NCI-H2196 (cell line): ENCODE results near the gene ABHD16A.
A peak's percentile ranks its signal among the peaks of the same experiment; 100 is the strongest.

ENCODE experiments used
- DNase-seq: peaks from one replicate; lab custom pipeline; 2025; ENCODE audit not compliant: unreplicated experiment; lab: John Stamatoyannopoulos, UW

Gene ABHD16A

DNA sequence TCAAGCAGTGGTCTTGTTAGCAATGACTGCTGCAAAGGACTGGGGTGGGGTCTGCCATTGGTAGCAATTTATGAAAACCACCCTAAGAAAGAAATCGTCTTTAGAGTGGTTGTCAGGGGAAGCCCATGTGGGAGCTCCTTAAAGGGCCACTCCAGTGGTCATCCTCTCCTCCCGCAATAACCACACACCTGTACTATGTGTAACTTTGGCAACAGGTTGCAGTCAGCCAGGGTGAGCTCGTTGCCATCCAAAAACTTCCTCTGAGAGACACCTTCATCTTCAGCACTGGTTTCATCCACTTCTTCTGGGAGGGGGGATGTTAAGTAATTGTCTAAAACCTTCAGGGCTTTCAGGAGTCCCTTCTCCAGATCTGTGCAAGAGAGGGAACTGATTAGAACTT, 28.9 kb upstream of the ABHD16A start:
- no peak for DNase-seq

DNA sequence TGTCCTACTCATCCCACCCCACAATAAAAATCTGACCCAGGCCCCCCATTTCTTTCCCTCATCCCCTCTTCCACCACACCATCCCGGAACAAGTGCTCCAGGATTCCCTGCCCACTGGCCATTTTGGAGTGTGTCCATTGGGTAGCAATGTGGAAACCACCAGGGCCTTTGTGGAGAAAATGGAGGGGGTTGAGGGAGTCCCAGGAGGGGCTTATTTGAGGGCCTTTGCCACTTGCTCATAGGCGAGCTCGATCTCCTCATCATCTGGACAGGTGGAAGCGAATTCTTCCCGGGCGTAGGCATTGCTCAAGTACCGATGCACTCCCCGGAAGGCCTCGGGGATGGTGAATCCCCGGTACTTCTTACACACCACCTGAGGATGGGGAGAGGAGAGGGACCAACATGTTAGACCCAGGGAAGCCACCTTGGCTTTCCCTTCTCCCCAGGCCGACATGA, 27.5 kb upstream of the ABHD16A start:
- no peak for DNase-seq

DNA sequence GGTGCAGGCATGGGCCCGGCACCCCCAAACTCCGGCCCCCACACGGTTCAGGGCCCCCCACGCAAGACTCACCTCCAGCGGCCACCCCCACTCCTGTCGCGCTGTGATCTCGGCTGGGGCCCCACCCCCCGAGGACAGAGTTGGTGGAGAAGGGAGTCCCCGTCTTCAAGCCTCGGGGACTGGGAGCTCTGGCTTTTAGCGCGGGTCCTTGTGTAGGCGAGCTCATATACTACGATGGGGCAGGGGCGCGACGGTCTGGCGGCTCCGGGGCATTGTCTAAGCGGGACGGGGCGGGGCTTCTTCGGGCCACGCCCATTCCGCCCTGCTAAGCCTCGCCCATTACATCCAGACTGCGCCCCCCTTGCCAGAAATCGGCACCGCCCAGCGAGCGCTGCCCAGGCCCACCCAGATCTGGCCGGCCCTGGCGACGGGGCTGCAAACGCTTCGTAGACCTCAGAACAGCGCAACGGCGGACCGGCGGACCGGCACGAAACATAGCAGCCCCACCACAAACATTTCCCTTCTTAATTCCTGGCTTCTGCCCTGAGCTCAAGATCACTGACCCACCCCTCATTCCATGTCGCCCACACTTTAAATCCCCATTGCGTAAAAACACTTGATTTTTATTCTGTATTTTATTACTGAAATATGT, 27.0 kb upstream of the ABHD16A start:
- DNase-seq: peak; percentile 76

DNA sequence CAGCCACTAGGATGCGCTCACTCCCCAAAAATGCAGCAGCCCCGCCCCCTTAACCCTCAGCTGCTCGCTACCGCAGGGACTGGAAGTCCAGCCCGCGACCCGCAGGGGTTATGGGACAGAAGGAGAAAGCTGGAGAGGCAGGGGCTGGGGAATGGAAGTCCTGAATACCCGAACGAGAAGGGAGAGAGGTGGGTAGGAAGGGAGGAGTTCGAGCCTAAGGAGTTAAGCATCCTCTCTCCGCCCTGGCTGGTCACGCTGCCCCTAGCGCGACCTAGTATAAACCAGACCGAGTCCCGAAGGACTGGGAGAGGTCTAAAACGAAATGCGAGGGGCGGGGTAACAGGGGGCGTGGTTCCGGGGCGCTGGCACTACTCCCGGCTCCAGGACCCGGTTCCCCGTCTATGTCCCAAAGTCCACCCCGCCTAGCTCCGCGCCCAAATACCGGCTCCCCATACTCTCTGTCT, 26.4 kb upstream of the ABHD16A start:
- peak; percentile 84 for DNase-seq

DNA sequence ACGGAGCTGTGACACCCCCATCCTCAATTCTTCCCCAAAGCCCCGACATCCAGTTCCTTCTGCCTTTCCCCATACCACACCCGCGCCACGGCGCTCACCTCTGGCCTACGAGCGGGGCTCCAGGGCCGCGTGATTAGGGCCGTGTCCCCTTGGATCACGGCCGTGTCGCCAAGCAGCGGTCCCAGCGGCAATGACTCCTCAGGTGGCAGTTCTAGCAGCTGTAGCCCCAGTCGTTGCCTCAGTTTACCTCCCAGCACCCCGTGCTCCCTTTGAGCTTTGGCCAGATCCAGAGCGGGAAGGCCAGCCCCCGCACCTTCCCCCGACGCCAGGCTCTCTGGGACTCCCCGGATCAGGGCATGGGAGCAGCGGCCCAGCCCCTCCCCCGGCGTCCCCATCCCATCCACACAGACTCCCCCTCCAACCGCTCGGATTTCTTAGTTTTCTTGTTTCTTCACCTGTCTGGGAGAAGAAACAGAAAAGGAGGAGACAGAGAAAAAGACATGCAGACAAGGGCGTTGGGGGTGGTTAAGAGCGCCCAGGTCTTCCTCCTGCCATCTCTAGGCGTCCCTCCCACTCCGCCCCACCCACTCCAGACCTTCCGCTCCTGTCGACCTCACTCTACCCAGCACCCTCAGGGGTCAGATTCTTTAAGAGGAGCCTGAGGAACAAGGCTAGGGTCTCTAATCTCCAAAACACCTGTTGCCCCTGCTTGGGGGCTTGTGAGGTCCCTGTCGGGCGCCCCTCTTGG, 25.8 kb upstream of the ABHD16A start, which contains the start of gene DDAH2:
TSS of gene DDAH2 (minus strand) at position 533 of the 748 bp plus-strand sequence. CDS start at position 395, 138 bp downstream.
- DNase-seq: no peak

DNA sequence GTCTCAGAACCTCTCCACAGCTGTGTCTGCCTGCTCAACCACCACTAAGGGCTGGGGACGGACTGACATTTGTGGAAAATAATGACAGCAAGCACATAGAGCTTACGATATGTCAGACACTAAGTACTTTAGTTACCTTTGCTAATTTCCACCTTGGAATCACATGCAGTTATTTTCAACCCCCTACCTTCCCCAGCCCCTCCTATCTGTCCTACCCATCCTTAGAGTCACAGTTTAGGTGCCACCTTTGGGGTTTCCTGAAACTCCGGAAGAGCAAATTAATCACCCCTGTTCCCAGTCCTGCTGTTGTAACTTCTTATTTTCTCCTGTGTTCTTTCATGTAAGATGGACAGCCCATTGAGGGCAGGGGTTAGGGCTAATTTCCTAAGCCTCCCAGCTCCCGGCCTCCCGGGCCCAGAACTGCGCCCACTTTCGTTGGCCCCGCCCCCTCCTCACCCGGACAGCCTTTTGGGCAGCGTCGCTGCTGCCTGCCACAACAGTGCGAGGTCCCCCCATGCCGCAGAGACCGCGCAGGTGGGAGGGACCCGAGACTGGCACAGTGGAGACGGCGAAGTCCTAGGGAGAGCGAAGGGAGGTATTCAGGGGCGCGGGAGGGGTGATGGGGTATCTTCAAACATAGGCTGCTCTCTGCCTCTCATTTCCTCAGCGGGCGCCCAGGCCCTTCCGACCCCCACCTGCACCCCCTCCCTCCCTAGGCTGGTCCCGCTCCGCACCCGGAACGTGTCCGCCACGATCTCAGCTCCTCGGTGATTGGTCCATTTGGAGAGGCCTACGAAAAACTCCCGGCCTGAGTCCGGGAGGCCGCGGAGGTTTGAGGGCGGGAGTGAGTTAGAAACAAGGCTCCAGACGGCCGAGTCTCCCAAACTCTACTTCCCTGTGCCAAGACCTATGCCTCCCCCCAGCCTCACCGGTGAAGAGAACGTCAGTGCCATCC, 24.9 kb upstream of the ABHD16A start:
- DNase-seq: no peak

DNA sequence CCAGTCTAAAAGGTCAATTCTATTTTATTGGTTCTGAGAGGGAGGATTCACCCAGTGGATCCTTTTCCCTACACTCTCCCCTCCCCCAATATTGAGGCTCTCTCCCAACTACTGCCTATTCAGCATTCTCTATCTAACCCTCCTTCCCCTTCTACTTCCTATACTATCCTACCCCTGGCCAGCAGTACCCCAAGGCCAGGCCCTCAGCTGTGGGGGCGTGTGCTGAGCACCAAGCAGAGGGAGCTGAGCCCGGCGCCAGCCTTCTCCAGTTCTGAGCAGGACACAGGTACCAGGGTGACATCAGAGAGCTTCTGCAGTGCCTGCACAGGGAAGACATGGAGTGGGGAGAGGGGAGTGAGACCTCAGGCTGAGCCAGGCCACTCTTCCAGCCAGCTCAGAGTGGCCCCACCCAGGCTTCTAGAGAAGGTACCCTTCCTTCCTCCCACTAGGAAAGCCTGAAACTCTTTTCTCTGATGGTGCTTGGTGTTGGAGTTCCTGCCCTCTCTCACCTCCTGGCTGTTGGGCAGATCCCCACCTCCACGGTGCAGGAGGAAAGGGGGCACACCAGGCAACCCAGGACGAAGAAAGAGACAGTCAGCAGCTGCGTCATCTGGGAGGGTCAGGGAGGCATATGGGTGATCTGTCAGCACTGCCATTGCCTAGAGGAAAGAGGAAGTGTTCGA, 24.1 kb upstream of the ABHD16A start:
- DNase-seq: no peak

DNA sequence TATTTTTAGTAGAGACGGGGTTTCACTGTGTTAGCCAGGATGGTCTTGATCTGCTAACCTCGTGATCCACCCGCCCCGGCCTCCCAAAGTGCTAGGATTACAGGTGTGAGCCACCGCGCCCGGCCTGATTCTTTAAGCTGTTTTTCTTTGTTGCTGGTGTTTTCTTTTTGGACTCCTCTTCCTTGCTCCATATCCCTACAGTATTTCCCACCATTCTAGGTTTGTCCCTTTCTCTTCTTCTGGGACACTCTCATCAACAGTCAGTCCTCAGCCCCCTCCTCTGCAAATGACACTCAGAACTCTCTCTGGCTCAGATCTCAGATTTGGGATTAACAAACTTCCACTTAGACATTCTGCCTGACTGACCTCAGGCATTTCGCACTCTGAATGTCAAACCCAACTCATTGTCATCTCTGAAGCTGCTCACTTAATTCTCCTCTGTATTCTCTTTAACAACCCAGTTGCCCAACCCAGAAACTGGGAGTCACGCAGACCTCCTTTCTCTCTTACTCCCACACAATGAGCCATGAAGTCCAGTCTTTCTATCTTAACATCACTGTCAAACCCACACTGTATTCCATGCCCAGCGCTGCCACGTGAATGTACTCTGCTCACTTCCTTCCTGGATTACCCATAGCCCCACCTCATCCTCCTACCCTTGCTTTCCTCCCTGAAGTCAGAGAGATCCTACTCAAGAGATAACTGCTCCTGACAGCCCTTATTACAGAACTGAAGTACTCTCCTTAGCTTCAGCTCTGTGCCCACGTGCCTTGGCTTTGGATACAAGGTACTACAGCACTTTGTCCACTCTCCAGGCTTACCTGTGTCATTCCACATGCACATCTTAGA, 22.6 kb upstream of the ABHD16A start:
- DNase-seq: no peak

DNA sequence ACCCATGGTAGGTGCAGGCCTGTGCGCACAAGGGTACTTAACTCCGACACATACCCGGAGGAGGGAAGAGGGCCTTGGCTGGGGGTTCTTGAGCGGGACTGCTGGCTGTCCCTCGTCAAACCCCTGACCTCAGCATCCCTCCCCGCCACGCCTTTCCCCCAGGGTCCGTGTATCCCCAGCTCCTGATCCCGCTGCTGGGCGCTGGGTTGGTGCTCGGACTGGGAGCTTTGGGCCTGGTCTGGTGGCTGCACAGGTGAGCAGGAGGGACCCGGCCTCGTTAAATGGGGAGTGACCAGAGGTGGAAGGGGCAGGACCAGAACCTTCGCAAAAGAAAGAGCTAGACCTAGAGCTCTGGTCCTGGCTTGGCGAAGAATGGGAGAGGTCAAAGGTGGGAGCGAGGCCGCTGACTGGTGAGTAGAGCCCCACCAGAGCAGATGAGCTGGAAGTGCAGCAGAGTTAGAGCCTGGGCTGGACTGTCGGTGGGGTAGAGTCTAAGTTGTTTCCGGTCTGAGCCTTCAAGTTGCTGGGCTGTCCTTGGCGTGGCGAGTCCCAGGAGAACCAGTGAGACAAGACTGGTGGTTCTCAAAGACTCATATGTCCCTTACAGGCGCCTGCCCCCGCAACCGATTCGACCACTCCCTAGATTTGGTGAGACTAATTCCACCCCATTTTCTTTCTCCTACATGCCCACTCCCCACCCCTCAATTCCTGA, 21.0 kb upstream of the ABHD16A start:
- DNase-seq: no peak

DNA sequence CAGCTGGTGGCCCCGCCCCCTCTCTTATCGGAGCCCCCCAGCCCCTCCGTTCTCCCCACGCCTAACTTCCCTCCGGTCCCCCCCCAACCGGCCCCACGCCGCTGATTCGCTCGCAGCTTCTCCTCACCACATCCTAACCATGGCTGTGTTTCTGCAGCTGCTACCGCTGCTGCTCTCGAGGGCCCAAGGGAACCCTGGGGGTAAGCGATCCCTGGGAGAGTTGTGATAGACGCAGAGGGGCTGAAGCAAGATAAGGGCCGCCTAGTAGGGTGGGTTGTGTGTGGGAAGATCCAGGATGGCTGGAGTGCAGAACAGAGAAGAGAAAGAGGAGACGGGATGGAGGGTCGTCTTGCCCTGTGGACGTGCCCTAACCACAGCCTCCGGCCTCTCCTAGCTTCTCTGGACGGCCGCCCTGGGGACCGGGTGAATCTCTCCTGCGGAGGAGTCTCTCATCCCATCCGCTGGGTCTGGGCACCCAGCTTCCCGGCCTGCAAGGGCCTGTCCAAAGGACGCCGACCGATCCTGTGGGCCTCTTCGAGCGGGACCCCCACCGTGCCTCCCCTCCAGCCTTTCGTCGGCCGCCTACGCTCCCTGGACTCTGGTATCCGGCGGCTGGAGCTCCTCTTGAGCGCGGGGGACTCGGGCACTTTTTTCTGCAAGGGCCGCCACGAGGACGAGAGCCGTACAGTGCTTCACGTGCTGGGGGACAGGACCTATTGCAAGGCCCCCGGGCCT, 20.3 kb upstream of the ABHD16A start, which contains the start of gene MPIG6B:
TSS of gene MPIG6B (plus strand) at position 129 of the 735 bp plus-strand sequence. CDS start at position 140, 11 bp downstream.
- DNase-seq: no peak

DNA sequence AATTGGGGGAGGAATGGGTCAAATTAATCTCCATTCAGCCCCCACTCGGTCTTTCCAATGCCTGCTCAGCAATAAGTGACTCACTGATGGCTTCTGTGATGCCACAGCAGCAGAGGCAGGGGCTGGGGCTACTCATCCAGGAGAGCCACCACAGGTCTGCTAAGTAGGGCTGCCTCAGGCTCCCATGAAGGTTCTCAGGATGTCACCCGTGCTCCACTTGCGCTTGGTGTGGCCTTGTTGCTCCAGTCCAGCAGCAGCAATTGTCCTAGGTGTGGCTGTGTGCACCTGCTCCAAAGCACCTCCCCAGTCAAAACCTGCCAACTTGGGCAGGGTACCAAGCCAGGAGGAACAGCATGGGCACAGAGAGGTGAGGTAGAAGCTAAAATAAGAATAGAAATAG, 19.0 kb upstream of the ABHD16A start:
- DNase-seq: no peak

DNA sequence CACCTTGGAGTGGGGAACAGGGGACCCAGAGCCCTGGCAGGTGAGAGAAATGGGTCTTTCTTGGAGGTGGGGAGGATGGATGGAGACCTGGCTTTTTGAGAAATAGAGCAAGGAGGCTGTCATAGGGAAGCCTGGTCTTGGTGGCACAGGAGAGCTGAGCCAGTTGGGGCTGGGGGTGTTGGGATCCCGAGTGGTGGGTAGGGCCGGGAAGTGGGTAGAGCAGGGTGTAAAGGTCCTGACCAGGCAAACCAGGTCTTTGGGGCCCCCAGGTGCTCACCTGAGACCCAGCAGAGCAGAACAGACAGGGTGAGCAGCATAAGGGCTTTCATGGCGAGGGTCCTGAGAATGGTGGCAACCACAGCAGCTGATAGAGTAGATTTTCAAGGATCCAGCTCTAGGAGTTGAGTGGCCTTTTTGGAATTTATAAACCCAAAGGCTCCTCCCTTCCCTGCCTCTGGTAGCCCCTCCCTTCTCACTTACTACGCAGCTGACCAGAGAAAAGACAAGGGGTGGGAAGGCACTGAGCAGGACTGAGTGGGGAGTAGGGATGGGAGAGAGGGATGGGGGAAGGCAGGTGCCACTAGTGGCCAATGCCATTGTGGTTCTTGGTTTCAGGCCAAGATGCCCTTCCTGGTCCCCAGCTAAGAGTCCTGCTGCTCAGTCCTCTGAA, 18.4 kb upstream of the ABHD16A start, which contains the start of gene LY6G6C:
TSS of gene LY6G6C (minus strand) at position 396 of the 670 bp plus-strand sequence. CDS start at position 329, 67 bp downstream.
- no peak for DNase-seq

DNA sequence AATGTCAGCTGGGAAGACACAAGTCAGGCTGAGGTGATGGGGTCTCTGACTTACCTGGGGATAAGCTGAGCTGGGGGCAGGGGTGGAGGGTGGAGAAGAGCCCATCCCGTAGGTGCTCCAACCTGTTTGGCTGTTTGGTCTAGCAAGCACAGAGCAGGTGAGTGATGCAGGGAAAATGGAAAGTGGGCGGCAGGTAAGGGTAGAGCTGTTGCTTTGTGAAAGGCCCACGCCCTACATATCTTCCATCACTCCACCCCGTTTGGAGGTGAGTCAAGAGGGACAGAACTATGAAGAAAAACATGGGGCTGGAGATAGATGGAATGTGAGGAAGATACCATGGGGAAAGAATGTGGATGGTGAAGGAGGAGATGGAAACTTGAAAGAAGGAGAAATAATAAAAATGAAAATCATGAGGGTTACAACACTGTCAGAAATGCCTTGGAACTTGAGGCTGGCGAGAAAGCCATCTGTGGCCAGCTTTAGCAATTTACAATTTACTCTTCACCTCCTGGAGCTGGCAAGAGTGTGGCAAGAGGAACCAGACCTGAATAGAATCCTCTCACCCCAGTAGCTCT, 17.2 kb upstream of the ABHD16A start:
- DNase-seq: no peak

DNA sequence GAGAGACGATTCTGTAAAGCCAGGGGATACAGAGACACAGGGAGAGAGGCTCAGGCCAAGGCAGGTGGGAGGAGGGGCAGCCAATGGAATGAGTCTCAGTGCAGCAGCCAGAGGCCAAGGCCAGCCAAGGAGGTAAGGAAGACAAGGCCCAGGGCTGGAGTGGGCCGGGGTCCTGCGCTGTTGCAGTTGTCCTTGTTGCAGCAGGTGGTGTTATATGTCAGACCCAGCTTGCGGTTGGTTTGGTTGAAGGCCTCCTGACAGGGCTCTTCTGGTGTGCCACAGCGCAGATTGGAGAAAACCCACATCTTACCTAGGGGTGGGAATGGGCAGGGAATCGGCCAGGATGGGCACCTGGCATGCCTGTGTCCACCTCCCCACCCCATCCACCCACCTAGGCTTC, 15.9 kb upstream of the ABHD16A start:
- DNase-seq: no peak

DNA sequence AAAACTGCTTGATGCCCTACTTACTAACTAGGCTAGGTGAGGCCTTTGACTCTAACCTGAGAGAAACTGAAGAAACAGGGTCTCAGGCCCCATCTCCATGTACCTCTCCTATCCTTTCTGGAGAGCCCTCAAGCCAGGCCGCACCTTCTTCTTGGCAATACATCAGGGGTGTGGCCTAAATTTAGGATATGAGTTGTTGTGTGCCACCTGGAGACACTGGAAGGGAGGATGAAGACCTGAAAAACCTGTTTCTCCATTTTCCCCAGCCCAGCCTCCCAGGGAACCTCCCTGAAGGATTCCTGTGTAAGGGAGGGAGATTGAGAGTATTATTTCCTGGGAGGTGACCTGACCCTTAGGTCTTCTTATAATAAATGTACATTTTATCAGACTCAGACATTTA, 15.1 kb upstream of the ABHD16A start:
- DNase-seq: peak; percentile 71

DNA sequence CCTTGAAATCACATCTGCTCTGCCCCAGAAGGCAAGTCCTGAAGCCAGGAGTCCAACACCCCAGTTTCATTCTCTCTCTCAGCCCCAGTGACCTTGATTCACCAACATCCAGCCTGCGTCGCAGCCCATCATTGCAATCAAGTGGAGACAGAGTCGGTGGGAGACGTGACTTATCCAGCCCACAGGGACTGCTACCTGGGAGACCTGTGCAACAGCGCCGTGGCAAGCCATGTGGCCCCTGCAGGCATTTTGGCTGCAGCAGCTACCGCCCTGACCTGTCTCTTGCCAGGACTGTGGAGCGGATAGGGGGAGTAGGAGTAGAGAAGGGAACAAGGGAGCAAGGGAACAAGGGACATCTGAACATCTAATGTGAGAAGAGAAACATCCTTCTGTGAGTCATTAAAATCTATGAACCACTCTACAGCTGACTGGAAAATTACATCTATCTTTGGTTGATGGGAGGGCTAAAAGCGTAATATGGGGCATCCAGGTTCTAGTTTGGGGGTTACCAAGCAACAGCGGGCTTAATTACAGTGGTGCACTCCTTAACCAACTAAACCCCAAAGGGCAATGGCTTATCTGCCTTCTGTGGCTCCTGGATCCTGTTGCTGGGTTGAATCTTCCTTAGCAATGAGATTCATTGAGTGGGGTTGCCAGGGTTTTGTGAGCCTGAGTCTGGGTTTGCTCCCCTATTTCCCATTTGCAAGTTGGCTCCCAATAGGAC, 14.5 kb upstream of the ABHD16A start:
- DNase-seq: no peak
